Progenitor cell of endocrine pancreas (in vitro differentiated cells): ENCODE results near the gene PLCB4. TPM values are rescaled to one million over a fixed set of nuclear protein-coding genes. Genes with fewer than 3 reads are reported as not detected.

Source experiments
- DNase-seq: peaks from one replicate; pipeline ENCODE4 v3.0.0; 2021; ENCODE audit warnings: low spot score; ENCODE audit not compliant: unreplicated experiment
- H3K27ac Mint-ChIP-seq: 2 replicates; pipeline ENCODE4 v1.8.0; 2021; ENCODE audit warnings: mild to moderate bottlenecking, moderate library complexity, mixed read lengths
- H3K27me3 Mint-ChIP-seq: 2 replicates; pipeline ENCODE4 v1.8.0; 2021; ENCODE audit warnings: mixed read lengths
- H3K36me3 Mint-ChIP-seq: 2 replicates; pipeline ENCODE4 v1.8.0; 2022; ENCODE audit warnings: mixed read lengths; ENCODE audit not compliant: insufficient read depth
- H3K4me1 Mint-ChIP-seq: 2 replicates; pipeline ENCODE4 v1.8.0; 2021; ENCODE audit warnings: low read depth, mixed read lengths
- H3K4me3 Mint-ChIP-seq: 2 replicates; pipeline ENCODE4 v1.8.0; 2021; ENCODE audit warnings: low read depth, mild to moderate bottlenecking, moderate library complexity, mixed read lengths
- H3K9me3 Mint-ChIP-seq: 2 replicates; pipeline ENCODE4 v1.8.0; 2021; ENCODE audit warnings: low read depth, mixed read lengths
- CTCF ChIP-seq: fragments of 200-600 bp; sonication (generic); IDR thresholded peaks from one replicate; pipeline ENCODE4 v1.5.0; 2021; ENCODE audit warnings: antibody characterized with exemption, mild to moderate bottlenecking; ENCODE audit not compliant: unreplicated experiment
- total RNA-seq: library from RNA; stranded (reverse); gene quantifications from 2 replicates; pipeline ENCODE4 v1.2.1, GENCODE V29; 2021

PLCB4 gene
- total RNA-seq, 1 donor from 2014 or later, result 17.2 TPM

GRCh38 chr20:9294041-9294440 is 225.2 kb downstream of the PLCB4 start:
- Mint-ChIP-seq H3K27me3 (no peaks in the 10 kb centered on the region), H3K4me1 (no peaks in the 10 kb centered on the region), H3K27ac (no peak overlapping the region), H3K9me3 (no peaks in the 10 kb centered on the region), H3K36me3 (no peaks in the 10 kb centered on the region), H3K4me3 (no peak overlapping the region)
- no peak for TF ChIP-seq CTCF
- no peak for DNase-seq

GRCh38 chr20:9298906-9299305 is 230.0 kb downstream of the PLCB4 start:
- TF ChIP-seq CTCF, result no peak
- DNase-seq, result no peak
- Mint-ChIP-seq H3K27me3 (no peaks in the 10 kb centered on the region), H3K4me3 (no peak overlapping the region), H3K9me3 (no peaks in the 10 kb centered on the region), H3K36me3 (no peaks in the 10 kb centered on the region), H3K27ac (no peak overlapping the region), H3K4me1 (peaks cover 4% of the 10 kb centered on the region)

- no peak for DNase-seq
- H3K27me3 Mint-ChIP-seq, result no peaks in the 10 kb centered on the region
- no peaks in the 10 kb centered on the region for H3K9me3 Mint-ChIP-seq
- no peaks in the 10 kb centered on the region for H3K36me3 Mint-ChIP-seq
- no peak overlapping the region for H3K27ac Mint-ChIP-seq
- H3K4me3 Mint-ChIP-seq, result no peak overlapping the region
- peaks cover 4% of the 10 kb centered on the region for H3K4me1 Mint-ChIP-seq
- no peak for TF ChIP-seq CTCF
These were observed 231.2 kb downstream of the PLCB4 start for GRCh38 chr20:9300080-9300479.

GRCh38 chr20:9300534-9300933 is 231.6 kb downstream of the PLCB4 start:
- TF ChIP-seq CTCF, result no peak
- Mint-ChIP-seq H3K4me1 (peaks cover 4% of the 10 kb centered on the region), H3K4me3 (no peak overlapping the region), H3K27me3 (no peaks in the 10 kb centered on the region), H3K36me3 (no peaks in the 10 kb centered on the region), H3K9me3 (no peaks in the 10 kb centered on the region), H3K27ac (no peak overlapping the region)
- no peak for DNase-seq

GRCh38 chr20:9301129-9302090 is 232.5 kb downstream of the PLCB4 start:
- TF ChIP-seq CTCF, result no peak
- Mint-ChIP-seq H3K9me3 (no peaks in the 10 kb centered on the region), H3K36me3 (no peaks in the 10 kb centered on the region), H3K27ac (peak overlapping the region; percentile 71), H3K4me1 (peaks cover 4% of the 10 kb centered on the region), H3K4me3 (no peak overlapping the region), H3K27me3 (no peaks in the 10 kb centered on the region)
- DNase-seq, result no peak
